Thymus (tissue), 11 donors: ENCODE data around the gene CERT1. TPM values are rescaled to one million over a fixed set of nuclear protein-coding genes. Genes with fewer than 3 reads are reported as not detected.

Experiments
- DNase-seq, 9 donors: peaks; one replicate each; pipeline ENCODE4 v3.0.0-alpha.2; 2013; ENCODE audit warnings: low spot score in 9 of 9, low read depth in 6 of 9, missing footprints in 1 of 9
- H3K27ac ChIP-seq, 2 donors: one replicate each; pipeline ENCODE4 v1.5.1; 2013; ENCODE audit warnings: control low read depth in 1 of 2, low read depth in 1 of 2, low read length in 1 of 2, mild to moderate bottlenecking in 1 of 2, moderate library complexity in 1 of 2
- H3K27me3 ChIP-seq, 2 donors: one replicate each; pipeline ENCODE4 v1.5.1; 2013; ENCODE audit warnings: low read length in 1 of 2; ENCODE audit not compliant: control insufficient read depth in 2 of 2, insufficient read depth in 1 of 2
- H3K36me3 ChIP-seq, 2 donors: one replicate each; pipeline ENCODE4 v1.5.1; 2013; ENCODE audit warnings: low read length in 1 of 2, mild to moderate bottlenecking in 1 of 2, moderate library complexity in 1 of 2; ENCODE audit not compliant: control insufficient read depth in 2 of 2, insufficient read depth in 2 of 2
- H3K4me1 ChIP-seq, 2 donors: one replicate each; pipeline ENCODE4 v1.5.1; 2013; ENCODE audit warnings: low read length in 2 of 2; ENCODE audit not compliant: control insufficient read depth in 2 of 2, insufficient read depth in 2 of 2
- H3K4me3 ChIP-seq, 2 donors: one replicate each; pipeline ENCODE4 v1.5.1; 2013; ENCODE audit warnings: low read length in 2 of 2, control low read depth in 1 of 2, mild to moderate bottlenecking in 1 of 2
- H3K9me3 ChIP-seq, 2 donors: one replicate each; pipeline ENCODE4 v1.5.1; 2013; ENCODE audit warnings: low read length in 1 of 2, mild to moderate bottlenecking in 1 of 2; ENCODE audit not compliant: control insufficient read depth in 2 of 2, insufficient read depth in 1 of 2
- WGBS: extraction: QIAGEN DNeasy Blood & Tissue Kit; methylation state at CpG from one replicate; pipeline ENCODE4 v1.1.7; 2013; 5-methylcytosine and 5-hydroxymethylcytosine counted together
- polyA plus RNA-seq: library from polyadenylated mRNA; stranded (reverse); fragments of 200-250 nt; gene quantifications from one replicate; pipeline ENCODE4 v1.2.3, GENCODE V29; 2013
- total RNA-seq: library from RNA; stranded (reverse); fragments of 120-200 nt; gene quantifications from one replicate; pipeline ENCODE4 v1.2.4, GENCODE V29; 2013
- donor health status: healthy.

The CERT1 gene
- total and polyA plus RNA-seq, 2 donors, result 13.9 to 27.1 TPM

- peaks cover 0 to 2% of the 10 kb centered on the region in 2 donors for H3K9me3 ChIP-seq
- no peaks in the 10 kb centered on the region for H3K4me1 ChIP-seq
- H3K36me3 ChIP-seq, result peaks cover 0 to 3% of the 10 kb centered on the region in 2 donors
- no peak overlapping the region for H3K4me3 ChIP-seq
- H3K27me3 ChIP-seq, result no peaks in the 10 kb centered on the region
- no peak overlapping the region for H3K27ac ChIP-seq
- DNase-seq, result no peak
- 95% methylated on average over 2 of the region's 2 CpGs for WGBS
Measured at GRCh38 chr5:75473463-75473862, 38.0 kb downstream of the CERT1 start.

- no peaks in the 10 kb centered on the region for H3K4me1 ChIP-seq
- H3K4me3 ChIP-seq, result no peak overlapping the region
- 95% methylated on average over 1 of the region's 1 CpG for WGBS
- no peak for DNase-seq
- no peaks in the 10 kb centered on the region for H3K27me3 ChIP-seq
- no peak overlapping the region for H3K27ac ChIP-seq
- peaks cover 0 to 4% of the 10 kb centered on the region in 2 donors for H3K9me3 ChIP-seq
- peaks cover 0 to 4% of the 10 kb centered on the region in 2 donors for H3K36me3 ChIP-seq
Measured at GRCh38 chr5:75472973-75473372, 38.5 kb downstream of the CERT1 start.

GRCh38 chr5:75471193-75471592, 40.2 kb downstream of the CERT1 start:
- 99% methylated on average over 2 of the region's 2 CpGs for WGBS
- peaks cover 0 to 4% of the 10 kb centered on the region in 2 donors for H3K9me3 ChIP-seq

GRCh38 chr5:75469017-75469416, 42.4 kb downstream of the CERT1 start:
- DNase-seq, result no peak
- 97% methylated on average over 1 of the region's 1 CpG for WGBS
- H3K36me3 ChIP-seq, result peaks cover 0 to 4% of the 10 kb centered on the region in 2 donors
- H3K9me3 ChIP-seq, result peaks cover 0 to 4% of the 10 kb centered on the region in 2 donors
- H3K27me3 ChIP-seq, result no peaks in the 10 kb centered on the region
- no peak overlapping the region for H3K4me3 ChIP-seq
- H3K4me1 ChIP-seq, result peaks cover 10 to 12% of the 10 kb centered on the region in 2 donors
- no peak overlapping the region for H3K27ac ChIP-seq

More at GRCh38 chr5:75471193-75471592, 40.2 kb downstream of the CERT1 start:
- H3K27ac ChIP-seq, result no peak overlapping the region
- H3K27me3 ChIP-seq, result no peaks in the 10 kb centered on the region
- H3K36me3 ChIP-seq, result peaks cover 0 to 4% of the 10 kb centered on the region in 2 donors
- no peak overlapping the region for H3K4me3 ChIP-seq
- DNase-seq, result no peak
- peaks cover 4 to 5% of the 10 kb centered on the region in 2 donors for H3K4me1 ChIP-seq

GRCh38 chr5:75468593-75468992, 42.8 kb downstream of the CERT1 start:
- H3K9me3 ChIP-seq, result peaks cover 0 to 4% of the 10 kb centered on the region in 2 donors
- H3K4me3 ChIP-seq, result no peak overlapping the region
- H3K36me3 ChIP-seq, result peaks cover 0 to 4% of the 10 kb centered on the region in 2 donors
- no peaks in the 10 kb centered on the region for H3K27me3 ChIP-seq
- peaks cover 10 to 14% of the 10 kb centered on the region in 2 donors for H3K4me1 ChIP-seq
- no peak for DNase-seq
- no peak overlapping the region for H3K27ac ChIP-seq
- 98% methylated on average over 2 of the region's 2 CpGs for WGBS

- WGBS, result 43% methylated on average over 6 of the region's 6 CpGs
- H3K27me3 ChIP-seq, result no peaks in the 10 kb centered on the region
- DNase-seq, result peak in 7 of 9 donors; percentile 3 to 64 (median 31)
- peaks cover 0 to 4% of the 10 kb centered on the region in 2 donors for H3K9me3 ChIP-seq
- H3K4me1 ChIP-seq, result peaks cover 10 to 15% of the 10 kb centered on the region in 2 donors
- no peak overlapping the region for H3K27ac ChIP-seq
- no peak overlapping the region for H3K4me3 ChIP-seq
- peaks cover 3 to 7% of the 10 kb centered on the region in 2 donors for H3K36me3 ChIP-seq
Measured at GRCh38 chr5:75466006-75466716, 45.3 kb downstream of the CERT1 start.

GRCh38 chr5:75465480-75465879, 45.9 kb downstream of the CERT1 start:
- DNase-seq, result no peak
- Histone ChIP-seq H3K9me3 (peaks cover 0 to 4% of the 10 kb centered on the region in 2 donors), H3K27ac (no peak overlapping the region), H3K4me3 (no peak overlapping the region), H3K36me3 (peaks cover 3 to 7% of the 10 kb centered on the region in 2 donors), H3K4me1 (peaks cover 10 to 15% of the 10 kb centered on the region in 2 donors), H3K27me3 (no peaks in the 10 kb centered on the region)
- 98% methylated on average over 1 of the region's 1 CpG for WGBS

GRCh38 chr5:75463726-75464125, 47.7 kb downstream of the CERT1 start:
- Histone ChIP-seq H3K27me3 (no peaks in the 10 kb centered on the region), H3K36me3 (peaks cover 3 to 7% of the 10 kb centered on the region in 2 donors), H3K27ac (no peak overlapping the region), H3K4me3 (no peak overlapping the region), H3K4me1 (peaks cover 10 to 15% of the 10 kb centered on the region in 2 donors), H3K9me3 (peaks cover 0 to 4% of the 10 kb centered on the region in 2 donors)
- 92% methylated on average over 2 of the region's 2 CpGs for WGBS
- DNase-seq, result no peak

GRCh38 chr5:75461679-75462078, 49.8 kb downstream of the CERT1 start:
- Histone ChIP-seq H3K4me1 (peaks cover 10 to 15% of the 10 kb centered on the region in 2 donors), H3K4me3 (no peak overlapping the region), H3K9me3 (no peaks in the 10 kb centered on the region), H3K27me3 (no peaks in the 10 kb centered on the region), H3K27ac (no peak overlapping the region), H3K36me3 (peaks cover 3% of the 10 kb centered on the region in 2 donors)
- DNase-seq, result no peak
- WGBS, result 41% methylated on average over 1 of the region's 1 CpG
